ENCODE measurements around the gene MAGI3. TPM values are rescaled to one million over a fixed set of nuclear protein-coding genes. Genes with fewer than 3 reads are reported as not detected.

Gene MAGI3
- total RNA-seq, 1 donor from 2014 or later, result 13.0 TPM

GRCh38 chr1:113617438-113618141 lies 227.3 kb downstream of the MAGI3 start:
- no peak overlapping the region for H3K9ac ChIP-seq (ENCODE audit: low read depth in 1 of 3, low read length in 3 of 3)
- H3K9me3 ChIP-seq (ENCODE audit: control insufficient read depth in 3 of 3, low read length in 3 of 3), result no peaks in the 10 kb centered on the region
- H3K4me3 ChIP-seq (ENCODE audit: low read length in 3 of 3), result no peak overlapping the region

DNA sequence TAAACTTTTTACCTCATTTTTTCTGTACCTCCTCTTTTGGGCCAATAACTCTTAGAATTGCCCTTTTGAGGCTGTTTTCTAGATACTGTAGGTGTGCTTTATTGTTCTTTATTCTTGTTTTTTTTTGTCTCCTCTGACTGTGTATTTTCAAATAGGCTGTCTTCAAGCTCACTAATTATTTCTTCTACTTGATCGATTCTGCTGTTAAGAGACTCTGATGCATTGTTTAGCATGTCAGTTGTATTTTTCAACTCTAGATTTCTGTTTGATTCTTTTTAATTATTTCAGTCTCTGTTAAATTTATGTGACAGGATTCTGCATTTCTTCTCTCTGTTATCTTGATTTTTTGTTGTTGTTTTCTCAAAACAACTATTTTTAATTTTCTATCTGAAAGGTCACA lies 238.7 kb downstream of the MAGI3 start:
- no peak overlapping the region for H3K9ac ChIP-seq (ENCODE audit: low read depth in 1 of 3, low read length in 3 of 3)
- H3K27me3 ChIP-seq (ENCODE audit: control insufficient read depth in 3 of 3, insufficient read depth in 3 of 3, low read length in 3 of 3), result no peaks in the 10 kb centered on the region
- no peaks in the 10 kb centered on the region for H3K9me3 ChIP-seq (ENCODE audit: control insufficient read depth in 3 of 3, low read length in 3 of 3)
- H3K4me1 ChIP-seq (ENCODE audit: control insufficient read depth in 3 of 3, insufficient read depth in 3 of 3, low read length in 3 of 3), result no peaks in the 10 kb centered on the region
- H3K27ac ChIP-seq (ENCODE audit: low read depth, low read length), result no peak overlapping the region
- H3K4me3 ChIP-seq (ENCODE audit: low read length in 3 of 3), result no peak overlapping the region
- peaks cover 0 to 5% (median 3%) of the 10 kb centered on the region in 3 donors for H3K36me3 ChIP-seq (ENCODE audit: control insufficient read depth in 3 of 3, insufficient read depth in 3 of 3, low read length in 3 of 3)

More at GRCh38 chr1:113617438-113618141, 227.3 kb downstream of the MAGI3 start:
- H3K36me3 ChIP-seq (ENCODE audit: control insufficient read depth in 3 of 3, insufficient read depth in 3 of 3, low read length in 3 of 3), result peaks cover 0 to 2% (median 0%) of the 10 kb centered on the region in 3 donors
- no peaks in the 10 kb centered on the region for H3K4me1 ChIP-seq (ENCODE audit: control insufficient read depth in 3 of 3, insufficient read depth in 3 of 3, low read length in 3 of 3)
- H3K27me3 ChIP-seq (ENCODE audit: control insufficient read depth in 3 of 3, insufficient read depth in 3 of 3, low read length in 3 of 3), result no peaks in the 10 kb centered on the region
- H3K27ac ChIP-seq (ENCODE audit: low read depth, low read length), result no peak overlapping the region

DNA sequence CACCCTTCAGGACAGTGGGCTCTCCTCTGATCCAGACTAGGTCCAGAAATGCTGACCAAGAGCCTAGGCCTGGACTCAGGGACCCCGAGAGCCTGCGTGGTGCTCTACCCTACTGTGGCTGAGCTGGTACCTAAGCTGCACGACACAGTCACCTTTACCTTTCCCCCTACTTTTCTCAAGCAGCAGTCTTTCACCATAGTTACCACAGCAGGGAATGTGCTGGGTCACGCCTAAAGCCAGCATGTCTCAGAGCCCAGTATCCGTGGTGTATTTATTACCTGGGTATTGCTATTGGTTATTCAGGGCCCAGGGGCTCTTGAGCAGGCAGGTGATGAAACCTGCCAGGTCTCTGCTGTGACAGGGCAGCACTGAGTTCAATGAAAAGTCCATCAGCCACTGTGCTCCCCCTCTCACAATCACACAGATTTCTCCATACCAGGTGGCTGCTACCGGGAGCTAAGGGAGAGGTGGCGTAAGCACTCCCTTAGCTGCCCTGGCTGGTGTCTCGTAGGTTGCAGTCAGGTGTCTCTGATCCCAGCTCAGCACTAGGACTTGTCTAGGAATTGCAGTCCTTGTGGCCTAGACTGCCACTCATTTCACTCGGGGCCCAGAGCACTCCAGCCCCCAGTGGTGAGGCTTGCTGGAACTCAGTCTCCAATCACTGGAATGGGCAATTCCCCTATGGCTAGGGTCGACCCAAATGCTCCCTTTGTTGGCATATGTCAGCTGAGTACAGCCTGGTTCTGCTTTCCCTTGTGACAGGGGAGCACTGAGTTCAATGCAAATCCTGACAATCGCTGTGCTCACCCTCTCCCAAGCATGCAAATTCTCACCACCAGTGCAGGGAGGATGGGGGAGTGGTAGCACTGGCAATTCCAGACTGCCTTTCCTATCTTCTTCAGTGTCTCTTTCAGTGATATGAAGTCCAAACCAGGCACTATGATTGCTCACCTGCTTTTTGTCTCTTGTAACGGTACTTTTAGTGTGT lies 240.3 kb downstream of the MAGI3 start:
- H3K36me3 ChIP-seq (ENCODE audit: control insufficient read depth in 3 of 3, insufficient read depth in 3 of 3, low read length in 3 of 3), result peaks cover 0 to 5% (median 3%) of the 10 kb centered on the region in 3 donors

DNA sequence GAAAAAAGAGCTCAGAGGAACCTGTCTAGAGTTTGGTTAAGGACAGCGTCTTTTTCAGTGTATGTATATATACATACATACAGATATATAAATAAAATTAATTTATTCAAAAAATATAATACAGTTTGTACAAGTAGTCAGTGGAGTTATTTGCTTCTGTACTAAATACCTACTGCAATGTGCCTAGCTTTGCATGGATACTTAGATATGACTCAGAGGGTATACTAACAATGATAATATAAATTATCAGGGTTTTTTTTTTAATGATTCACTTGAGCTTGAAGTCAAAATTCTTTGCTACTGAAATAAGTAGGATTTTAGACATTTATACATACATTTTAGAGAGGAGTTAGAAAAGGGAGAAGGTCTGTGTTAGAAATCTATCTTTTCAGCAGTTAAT lies 251.1 kb downstream of the MAGI3 start:
- H3K9ac ChIP-seq (ENCODE audit: low read depth in 1 of 3, low read length in 3 of 3), result no peak overlapping the region
- peaks cover 0 to 4% (median 3%) of the 10 kb centered on the region in 3 donors for H3K36me3 ChIP-seq (ENCODE audit: control insufficient read depth in 3 of 3, insufficient read depth in 3 of 3, low read length in 3 of 3)
- no peaks in the 10 kb centered on the region for H3K9me3 ChIP-seq (ENCODE audit: control insufficient read depth in 3 of 3, low read length in 3 of 3)
- no peak overlapping the region for H3K4me3 ChIP-seq (ENCODE audit: low read length in 3 of 3)
- H3K27ac ChIP-seq (ENCODE audit: low read depth, low read length), result no peak overlapping the region
- no peaks in the 10 kb centered on the region for H3K4me1 ChIP-seq (ENCODE audit: control insufficient read depth in 3 of 3, insufficient read depth in 3 of 3, low read length in 3 of 3)
- no peaks in the 10 kb centered on the region for H3K27me3 ChIP-seq (ENCODE audit: control insufficient read depth in 3 of 3, insufficient read depth in 3 of 3, low read length in 3 of 3)

More for the DNA sequence above, 240.3 kb downstream of the MAGI3 start:
- Histone ChIP-seq H3K9ac (ENCODE audit: low read depth in 1 of 3, low read length in 3 of 3) (no peak overlapping the region), H3K4me3 (ENCODE audit: low read length in 3 of 3) (no peak overlapping the region), H3K27ac (ENCODE audit: low read depth, low read length) (no peak overlapping the region), H3K27me3 (ENCODE audit: control insufficient read depth in 3 of 3, insufficient read depth in 3 of 3, low read length in 3 of 3) (no peaks in the 10 kb centered on the region), H3K4me1 (ENCODE audit: control insufficient read depth in 3 of 3, insufficient read depth in 3 of 3, low read length in 3 of 3) (no peaks in the 10 kb centered on the region), H3K9me3 (ENCODE audit: control insufficient read depth in 3 of 3, low read length in 3 of 3) (no peaks in the 10 kb centered on the region)

DNA sequence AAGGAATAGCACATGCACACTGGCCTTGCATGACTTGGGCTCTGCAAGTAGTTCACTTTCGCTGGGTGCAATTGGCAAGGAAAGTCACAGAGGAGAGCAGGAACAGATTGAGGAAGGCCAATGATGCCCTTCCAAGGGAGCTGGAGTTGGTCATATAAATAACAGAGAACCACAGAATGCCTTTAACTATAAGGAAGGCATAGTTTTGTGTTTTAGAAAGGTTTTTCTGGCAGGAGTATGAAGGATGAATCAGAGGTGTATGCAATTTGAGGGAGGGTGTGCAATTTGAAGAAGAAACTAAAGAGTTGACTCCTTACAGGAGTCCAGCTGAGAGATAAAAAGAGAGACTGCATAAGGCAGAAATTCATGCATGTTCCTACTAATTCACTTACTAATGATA lies 256.8 kb downstream of the MAGI3 start:
- Histone ChIP-seq H3K4me1 (ENCODE audit: control insufficient read depth in 3 of 3, insufficient read depth in 3 of 3, low read length in 3 of 3) (no peaks in the 10 kb centered on the region), H3K36me3 (ENCODE audit: control insufficient read depth in 3 of 3, insufficient read depth in 3 of 3, low read length in 3 of 3) (peaks cover under 1 to 7% (median 5%) of the 10 kb centered on the region in 3 donors), H3K27me3 (ENCODE audit: control insufficient read depth in 3 of 3, insufficient read depth in 3 of 3, low read length in 3 of 3) (no peaks in the 10 kb centered on the region), H3K27ac (ENCODE audit: low read depth, low read length) (no peak overlapping the region), H3K9me3 (ENCODE audit: control insufficient read depth in 3 of 3, low read length in 3 of 3) (no peaks in the 10 kb centered on the region), H3K9ac (ENCODE audit: low read depth in 1 of 3, low read length in 3 of 3) (no peak overlapping the region), H3K4me3 (ENCODE audit: low read length in 3 of 3) (no peak overlapping the region)

- no peak overlapping the region for H3K9ac ChIP-seq (ENCODE audit: low read depth in 1 of 3, low read length in 3 of 3)
- H3K4me1 ChIP-seq (ENCODE audit: control insufficient read depth in 3 of 3, insufficient read depth in 3 of 3, low read length in 3 of 3), result no peaks in the 10 kb centered on the region
- no peaks in the 10 kb centered on the region for H3K9me3 ChIP-seq (ENCODE audit: control insufficient read depth in 3 of 3, low read length in 3 of 3)
- no peak overlapping the region for H3K27ac ChIP-seq (ENCODE audit: low read depth, low read length)
- no peak overlapping the region for H3K4me3 ChIP-seq (ENCODE audit: low read length in 3 of 3)
- no peaks in the 10 kb centered on the region for H3K27me3 ChIP-seq (ENCODE audit: control insufficient read depth in 3 of 3, insufficient read depth in 3 of 3, low read length in 3 of 3)
- H3K36me3 ChIP-seq (ENCODE audit: control insufficient read depth in 3 of 3, insufficient read depth in 3 of 3, low read length in 3 of 3), result peaks cover 0 to 7% (median 5%) of the 10 kb centered on the region in 3 donors
These were observed 258.2 kb downstream of the MAGI3 start for GRCh38 chr1:113648478-113648877.

DNA sequence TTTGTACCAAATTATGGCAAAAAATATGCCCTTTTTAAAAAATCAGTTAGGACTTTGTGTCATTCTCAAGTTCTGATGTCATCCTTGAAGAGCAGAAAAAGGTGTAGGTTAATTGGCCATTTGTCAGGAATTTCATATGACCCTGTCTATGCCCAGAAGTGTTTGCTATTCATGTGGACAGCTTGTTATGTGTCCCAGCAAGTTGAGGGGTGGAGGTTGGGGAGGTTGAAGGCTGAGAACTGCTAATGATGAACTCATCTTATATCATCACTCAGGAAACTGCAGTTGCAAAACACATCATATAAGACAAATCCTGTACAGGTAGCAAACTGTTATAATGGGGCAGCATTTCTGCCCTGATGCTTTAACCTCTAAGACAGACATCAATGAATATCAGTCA lies 262.5 kb downstream of the MAGI3 start:
- Histone ChIP-seq H3K27me3 (ENCODE audit: control insufficient read depth in 3 of 3, insufficient read depth in 3 of 3, low read length in 3 of 3) (no peaks in the 10 kb centered on the region), H3K4me3 (ENCODE audit: low read length in 3 of 3) (no peak overlapping the region), H3K4me1 (ENCODE audit: control insufficient read depth in 3 of 3, insufficient read depth in 3 of 3, low read length in 3 of 3) (peaks cover 0 to 9% (median 6%) of the 10 kb centered on the region in 3 donors), H3K9ac (ENCODE audit: low read depth in 1 of 3, low read length in 3 of 3) (no peak overlapping the region), H3K36me3 (ENCODE audit: control insufficient read depth in 3 of 3, insufficient read depth in 3 of 3, low read length in 3 of 3) (peaks cover 0 to 2% (median 0%) of the 10 kb centered on the region in 3 donors), H3K9me3 (ENCODE audit: control insufficient read depth in 3 of 3, low read length in 3 of 3) (no peaks in the 10 kb centered on the region), H3K27ac (ENCODE audit: low read depth, low read length) (no peak overlapping the region)

GRCh38 chr1:113653741-113654140 lies 263.4 kb downstream of the MAGI3 start:
- H3K9ac ChIP-seq (ENCODE audit: low read depth in 1 of 3, low read length in 3 of 3), result no peak overlapping the region

DNA sequence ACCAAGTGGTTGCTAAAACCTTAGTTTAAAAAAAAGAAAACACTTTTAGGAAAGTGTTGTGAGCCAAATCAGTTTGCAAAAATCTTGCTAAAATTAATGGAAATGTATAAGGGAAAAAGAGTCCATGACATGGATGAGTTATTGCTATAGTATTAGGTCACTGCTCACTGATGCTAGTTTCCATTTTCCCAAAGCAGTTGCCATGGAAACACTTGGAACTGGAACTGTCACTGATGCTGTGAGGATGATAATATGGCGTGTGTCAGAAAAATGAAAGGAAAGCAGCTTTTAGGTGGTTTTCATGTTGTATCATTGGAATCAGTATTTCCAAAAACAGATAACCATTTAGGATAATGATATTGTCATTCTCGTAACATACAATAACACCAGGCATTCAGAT lies 264.6 kb downstream of the MAGI3 start:
- no peak overlapping the region for H3K4me3 ChIP-seq (ENCODE audit: low read length in 3 of 3)
- no peaks in the 10 kb centered on the region for H3K9me3 ChIP-seq (ENCODE audit: control insufficient read depth in 3 of 3, low read length in 3 of 3)
- H3K27ac ChIP-seq (ENCODE audit: low read depth, low read length), result no peak overlapping the region
- H3K27me3 ChIP-seq (ENCODE audit: control insufficient read depth in 3 of 3, insufficient read depth in 3 of 3, low read length in 3 of 3), result no peaks in the 10 kb centered on the region
- H3K36me3 ChIP-seq (ENCODE audit: control insufficient read depth in 3 of 3, insufficient read depth in 3 of 3, low read length in 3 of 3), result peaks cover 0 to 2% (median 0%) of the 10 kb centered on the region in 3 donors
- H3K4me1 ChIP-seq (ENCODE audit: control insufficient read depth in 3 of 3, insufficient read depth in 3 of 3, low read length in 3 of 3), result peaks cover 0 to 9% (median 9%) of the 10 kb centered on the region in 3 donors
- H3K9ac ChIP-seq (ENCODE audit: low read depth in 1 of 3, low read length in 3 of 3), result no peak overlapping the region

More at GRCh38 chr1:113653741-113654140, 263.4 kb downstream of the MAGI3 start:
- H3K9me3 ChIP-seq (ENCODE audit: control insufficient read depth in 3 of 3, low read length in 3 of 3), result no peaks in the 10 kb centered on the region
- H3K4me1 ChIP-seq (ENCODE audit: control insufficient read depth in 3 of 3, insufficient read depth in 3 of 3, low read length in 3 of 3), result peaks cover 0 to 9% (median 9%) of the 10 kb centered on the region in 3 donors
- no peak overlapping the region for H3K27ac ChIP-seq (ENCODE audit: low read depth, low read length)
- no peaks in the 10 kb centered on the region for H3K27me3 ChIP-seq (ENCODE audit: control insufficient read depth in 3 of 3, insufficient read depth in 3 of 3, low read length in 3 of 3)
- H3K4me3 ChIP-seq (ENCODE audit: low read length in 3 of 3), result no peak overlapping the region
- H3K36me3 ChIP-seq (ENCODE audit: control insufficient read depth in 3 of 3, insufficient read depth in 3 of 3, low read length in 3 of 3), result peaks cover 0 to 2% (median 0%) of the 10 kb centered on the region in 3 donors
